Suprapubic skin (tissue), 4 donors: Measurements from ENCODE around the gene ST6GAL2. TPM values are rescaled to one million over a fixed set of nuclear protein-coding genes. Genes with fewer than 3 reads are reported as not detected.

Source experiments
- DNase-seq, 2 donors: peaks; one replicate each; pipeline ENCODE4 v3.0.0-alpha.2; 2019; ENCODE audit warnings: low spot score in 2 of 2
- H3K27ac ChIP-seq: fragments of 200-600 bp; sonication (generic); one replicate; pipeline ENCODE4 v1.5.1; 2019
- H3K27me3 ChIP-seq: fragments of 200-600 bp; sonication (generic); one replicate; pipeline ENCODE4 v1.5.1; 2019
- H3K36me3 ChIP-seq: fragments of 200-600 bp; sonication (generic); one replicate; pipeline ENCODE4 v1.5.1; 2019
- H3K4me1 ChIP-seq: fragments of 200-600 bp; sonication (generic); one replicate; pipeline ENCODE4 v1.5.1; 2019
- H3K4me3 ChIP-seq: fragments of 200-600 bp; sonication (generic); one replicate; pipeline ENCODE4 v1.5.1; 2019; ENCODE audit warnings: mild to moderate bottlenecking
- H3K9me3 ChIP-seq: fragments of 200-600 bp; sonication (generic); one replicate; pipeline ENCODE4 v1.5.1; 2019
- CTCF ChIP-seq, 2 donors: fragments of 200-600 bp in 1 of 2; fragments of 450-650 bp in 1 of 2; sonication (generic) in 1 of 2; IDR thresholded peaks; one replicate each; pipeline ENCODE4 v1.5.1; 2016 to 2019; ENCODE audit warnings: antibody characterized with exemption in 2 of 2, mild to moderate bottlenecking in 1 of 2, moderate library complexity in 1 of 2
- EP300 ChIP-seq: sonication (generic); formaldehyde crosslinking; IDR thresholded peaks from one replicate; pipeline ENCODE4 v1.6.1; 2017; ENCODE audit warnings: antibody characterized with exemption
- POLR2A ChIP-seq, 2 donors: fragments of 450-650 bp; IDR thresholded peaks; one replicate each; pipeline ENCODE4 v1.6.1; 2017; ENCODE audit warnings: antibody characterized with exemption in 2 of 2, mild to moderate bottlenecking in 2 of 2, moderate library complexity in 2 of 2
- POLR2AphosphoS5 ChIP-seq, 3 donors: sonication (generic); formaldehyde crosslinking; IDR thresholded peaks; one replicate each; pipeline ENCODE4 v1.6.1; 2017; ENCODE audit warnings: antibody characterized with exemption in 3 of 3
- WGBS: methylation state at CpG from one replicate; pipeline ENCODE4 v1.1.5; 2018; 5-methylcytosine and 5-hydroxymethylcytosine counted together
- total RNA-seq, 4 donors: library from RNA; depleted of rRNA; stranded (reverse); fragments of >200 nt; gene quantifications; one replicate each; pipeline ENCODE4 v1.1.0, GENCODE V29; 2016

The ST6GAL2 gene
- 1 to 10 TPM in 2 of 4 donors, under 1 TPM in 2; 0.79 to 5.3 (median 1.3) TPM for total RNA-seq

GRCh38 chr2:106885971-106886915, at the start of gene ST6GAL2:
Gene ST6GAL2, minus strand, starts transcription at chr2:106886167. Its CDS starts 42,190 bp downstream, at chr2:106843977.
- no peak for TF ChIP-seq CTCF (IDR thresholded peaks at IDR 0.05)
- TF ChIP-seq POLR2A (IDR thresholded peaks at IDR 0.05), result no peak
- no peak for TF ChIP-seq POLR2AphosphoS5 (IDR thresholded peaks at IDR 0.05)
- TF ChIP-seq EP300, result no peak
- WGBS, result 0% methylated on average over 17 of the region's 118 CpGs
- H3K4me3 ChIP-seq, result peak within 1 kb of the TSS; percentile 51
- H3K36me3 ChIP-seq, result no peaks in the 10 kb centered on the region
- H3K27me3 ChIP-seq, result peaks cover 43% of the 10 kb centered on the region
- H3K27ac ChIP-seq, result no peak within 1 kb of the TSS
- DNase-seq, result no peak
- peaks cover 20% of the 10 kb centered on the region for H3K4me1 ChIP-seq
- H3K9me3 ChIP-seq, result no peaks in the 10 kb centered on the region

- H3K9me3 ChIP-seq, result no peaks in the 10 kb centered on the region
- H3K27me3 ChIP-seq, result no peaks in the 10 kb centered on the region
- no peak for TF ChIP-seq EP300
- no peak for TF ChIP-seq CTCF (IDR thresholded peaks at IDR 0.05)
- TF ChIP-seq POLR2A (IDR thresholded peaks at IDR 0.05), result no peak
- no peak for TF ChIP-seq POLR2AphosphoS5 (IDR thresholded peaks at IDR 0.05)
These were observed 46.7 kb upstream of the ST6GAL2 start for GRCh38 chr2:106932644-106933043.

GRCh38 chr2:106931717-106932335, 45.9 kb upstream of the ST6GAL2 start:
- DNase-seq, result no peak
- Histone ChIP-seq H3K9me3 (no peaks in the 10 kb centered on the region), H3K27ac (no peak overlapping the region), H3K36me3 (no peaks in the 10 kb centered on the region), H3K4me1 (no peaks in the 10 kb centered on the region), H3K4me3 (no peak overlapping the region), H3K27me3 (no peaks in the 10 kb centered on the region)
- TF ChIP-seq CTCF (IDR thresholded peaks at IDR 0.05), result no peak
- TF ChIP-seq POLR2AphosphoS5 (IDR thresholded peaks at IDR 0.05), result no peak
- TF ChIP-seq POLR2A (IDR thresholded peaks at IDR 0.05), result no peak
- TF ChIP-seq EP300, result no peak
- WGBS, result 57% methylated on average over 5 of the region's 5 CpGs

More at GRCh38 chr2:106932644-106933043, 46.7 kb upstream of the ST6GAL2 start:
- no peaks in the 10 kb centered on the region for H3K4me1 ChIP-seq
- H3K36me3 ChIP-seq, result no peaks in the 10 kb centered on the region
- 68% methylated on average over 3 of the region's 3 CpGs for WGBS
- no peak for DNase-seq
- no peak overlapping the region for H3K4me3 ChIP-seq
- no peak overlapping the region for H3K27ac ChIP-seq

GRCh38 chr2:106921451-106921850, 35.5 kb upstream of the ST6GAL2 start:
- DNase-seq, result no peak
- Histone ChIP-seq H3K4me3 (no peak overlapping the region), H3K27ac (no peak overlapping the region), H3K4me1 (no peaks in the 10 kb centered on the region), H3K27me3 (no peaks in the 10 kb centered on the region), H3K36me3 (no peaks in the 10 kb centered on the region), H3K9me3 (no peaks in the 10 kb centered on the region)
- TF ChIP-seq POLR2A (IDR thresholded peaks at IDR 0.05) (no peak), EP300 (no peak), CTCF (IDR thresholded peaks at IDR 0.05) (no peak), POLR2AphosphoS5 (IDR thresholded peaks at IDR 0.05) (no peak)
- 90% methylated on average over 1 of the region's 1 CpG for WGBS

GRCh38 chr2:106919012-106919411, 33.0 kb upstream of the ST6GAL2 start:
- Histone ChIP-seq H3K9me3 (no peaks in the 10 kb centered on the region), H3K4me1 (no peaks in the 10 kb centered on the region), H3K36me3 (no peaks in the 10 kb centered on the region), H3K27me3 (no peaks in the 10 kb centered on the region), H3K4me3 (no peak overlapping the region), H3K27ac (no peak overlapping the region)
- TF ChIP-seq EP300, result no peak
- TF ChIP-seq POLR2AphosphoS5 (IDR thresholded peaks at IDR 0.05), result no peak
- no peak for TF ChIP-seq POLR2A (IDR thresholded peaks at IDR 0.05)
- TF ChIP-seq CTCF (IDR thresholded peaks at IDR 0.05), result no peak
- no peak for DNase-seq
- WGBS, result 60% methylated on average over 1 of the region's 1 CpG
